ENCODE measurements around the gene CLDN11. TPM values are rescaled to one million over a fixed set of nuclear protein-coding genes. Genes with fewer than 3 reads are reported as not detected.

The CLDN11 gene
- total RNA-seq, 1 donor from 2014 or later: 2.5 TPM

- no peak for TF ChIP-seq CTCF (IDR thresholded peaks at IDR 0.05; ENCODE audit: insufficient read depth, low read length, poor library complexity, severe bottlenecking)
- Histone ChIP-seq H3K36me3 (ENCODE audit: control insufficient read depth, insufficient read depth, low read length) (no peaks in the 10 kb centered on the region), H3K27me3 (ENCODE audit: control insufficient read depth, insufficient read depth, low read length) (no peaks in the 10 kb centered on the region), H3K4me3 (ENCODE audit: low read depth, low read length) (no peak overlapping the region)
- no peak for DNase-seq (ENCODE audit: low read depth)
Observed at GRCh38 chr3:170387950-170388349, 30.7 kb upstream of the CLDN11 start.

- no peak for TF ChIP-seq CTCF (IDR thresholded peaks at IDR 0.05; ENCODE audit: insufficient read depth, low read length, poor library complexity, severe bottlenecking)
- Histone ChIP-seq H3K36me3 (ENCODE audit: control insufficient read depth, insufficient read depth, low read length) (no peaks in the 10 kb centered on the region), H3K4me3 (ENCODE audit: low read depth, low read length) (no peak overlapping the region), H3K27me3 (ENCODE audit: control insufficient read depth, insufficient read depth, low read length) (no peaks in the 10 kb centered on the region)
- no peak for DNase-seq (ENCODE audit: low read depth)
Observed at GRCh38 chr3:170391108-170391507, 27.6 kb upstream of the CLDN11 start.

GRCh38 chr3:170397685-170398084 lies 21.0 kb upstream of the CLDN11 start:
- no peaks in the 10 kb centered on the region for H3K27me3 ChIP-seq (ENCODE audit: control insufficient read depth, insufficient read depth, low read length)
- no peak overlapping the region for H3K4me3 ChIP-seq (ENCODE audit: low read depth, low read length)
- TF ChIP-seq CTCF (IDR thresholded peaks at IDR 0.05; ENCODE audit: insufficient read depth, low read length, poor library complexity, severe bottlenecking): no peak
- H3K36me3 ChIP-seq (ENCODE audit: control insufficient read depth, insufficient read depth, low read length): peaks cover 2% of the 10 kb centered on the region
- no peak for DNase-seq (ENCODE audit: low read depth)

- no peak overlapping the region for H3K4me3 ChIP-seq (ENCODE audit: low read depth, low read length)
- DNase-seq (ENCODE audit: low read depth): no peak
- H3K27me3 ChIP-seq (ENCODE audit: control insufficient read depth, insufficient read depth, low read length): no peaks in the 10 kb centered on the region
- no peak for TF ChIP-seq CTCF (IDR thresholded peaks at IDR 0.05; ENCODE audit: insufficient read depth, low read length, poor library complexity, severe bottlenecking)
- H3K36me3 ChIP-seq (ENCODE audit: control insufficient read depth, insufficient read depth, low read length): no peaks in the 10 kb centered on the region
Observed at GRCh38 chr3:170405101-170405500, 13.6 kb upstream of the CLDN11 start.

GRCh38 chr3:170410428-170411029 lies 8.1 kb upstream of the CLDN11 start:
- Histone ChIP-seq H3K27me3 (ENCODE audit: control insufficient read depth, insufficient read depth, low read length) (no peaks in the 10 kb centered on the region), H3K4me3 (ENCODE audit: low read depth, low read length) (no peak overlapping the region), H3K36me3 (ENCODE audit: control insufficient read depth, insufficient read depth, low read length) (no peaks in the 10 kb centered on the region)
- TF ChIP-seq CTCF (IDR thresholded peaks at IDR 0.05; ENCODE audit: insufficient read depth, low read length, poor library complexity, severe bottlenecking): peak; percentile 56
- no peak for DNase-seq (ENCODE audit: low read depth)

GRCh38 chr3:170413291-170413690 lies 5.4 kb upstream of the CLDN11 start:
- no peak for DNase-seq (ENCODE audit: low read depth)
- Histone ChIP-seq H3K27me3 (ENCODE audit: control insufficient read depth, insufficient read depth, low read length) (no peaks in the 10 kb centered on the region), H3K4me3 (ENCODE audit: low read depth, low read length) (no peak overlapping the region), H3K36me3 (ENCODE audit: control insufficient read depth, insufficient read depth, low read length) (no peaks in the 10 kb centered on the region)
- TF ChIP-seq CTCF (IDR thresholded peaks at IDR 0.05; ENCODE audit: insufficient read depth, low read length, poor library complexity, severe bottlenecking): no peak
